Gastroesophageal sphincter (tissue), 4 donors: ENCODE data around the gene FCER2. TPM values are rescaled to one million over a fixed set of nuclear protein-coding genes. Genes with fewer than 3 reads are reported as not detected.

Experiments
- ATAC-seq: fragments of 150-250 bp; one replicate; pipeline ENCODE4 v1.9.1; 2016; ENCODE audit warnings: mild to moderate bottlenecking, moderate library complexity
- H3K27ac ChIP-seq, 4 donors: fragments of 200-600 bp; sonication (generic) in 3 of 4; 1 replicate in 3 of 4; 2 replicates in 1 of 4; pipeline ENCODE4 v1.5.1; 2016 to 2019
- H3K27me3 ChIP-seq: fragments of 200-600 bp; sonication (generic); one replicate; pipeline ENCODE4 v1.5.1; 2019
- H3K36me3 ChIP-seq, 2 donors: fragments of 200-600 bp; sonication (generic); one replicate each; pipeline ENCODE4 v1.5.1; 2019; ENCODE audit warnings: control low read depth in 1 of 2
- H3K4me1 ChIP-seq, 3 donors: fragments of 200-600 bp; sonication (generic); 1 replicate in 2 of 3; 2 replicates in 1 of 3; pipeline ENCODE4 v1.5.1; 2016 to 2019; ENCODE audit warnings: control low read depth in 2 of 3
- H3K4me3 ChIP-seq, 2 donors: fragments of 200-600 bp; sonication (generic); one replicate each; pipeline ENCODE4 v1.5.1; 2019; ENCODE audit warnings: mild to moderate bottlenecking in 1 of 2, moderate library complexity in 1 of 2
- H3K9me3 ChIP-seq, 3 donors: fragments of 200-600 bp; sonication (generic); one replicate each; pipeline ENCODE4 v1.5.1; 2017 to 2019; ENCODE audit warnings: control low read depth in 2 of 3
- CTCF ChIP-seq, 4 experiments: fragments of 200-600 bp in 2 of 4; fragments of 450-650 bp in 2 of 4; sonication (generic) in 1 of 4; IDR thresholded peaks; one replicate each; pipeline ENCODE4 v1.5.1; 2017 to 2019; ENCODE audit warnings: antibody characterized with exemption in 4 of 4, mild to moderate bottlenecking in 2 of 4, moderate library complexity in 2 of 4
- EP300 ChIP-seq: sonication (generic); formaldehyde crosslinking; IDR thresholded peaks from one replicate; pipeline ENCODE4 v1.6.1; 2017; ENCODE audit warnings: antibody characterized with exemption, mild to moderate bottlenecking
- POLR2A ChIP-seq, 2 donors: fragments of 450-650 bp; IDR thresholded peaks; one replicate each; pipeline ENCODE4 v1.6.1; 2017; ENCODE audit warnings: antibody characterized with exemption in 2 of 2, mild to moderate bottlenecking in 2 of 2, moderate library complexity in 1 of 2
- POLR2AphosphoS5 ChIP-seq: sonication (generic); formaldehyde crosslinking; IDR thresholded peaks from one replicate; pipeline ENCODE4 v1.6.1; 2017; ENCODE audit warnings: antibody characterized with exemption
- WGBS, 2 donors: methylation state at CpG; one replicate each; pipeline ENCODE4 v1.1.5; 2018; ENCODE audit warnings: low coverage in 1 of 2; 5-methylcytosine and 5-hydroxymethylcytosine counted together
- total RNA-seq, 4 donors: library from RNA; depleted of rRNA; stranded (reverse); fragments of >200 nt; gene quantifications; one replicate each; pipeline ENCODE4 v1.1.0, GENCODE V29; 2016

Gene FCER2
- total RNA-seq, 4 donors from 2014 or later, result 1.2 TPM; not detected in 3

- Histone ChIP-seq H3K4me1 (peaks cover 0 to 11% (median 0%) of the 10 kb centered on the region in 3 donors), H3K9me3 (no peaks in the 10 kb centered on the region), H3K27me3 (peaks cover 84% of the 10 kb centered on the region), H3K36me3 (no peaks in the 10 kb centered on the region), H3K4me3 (peak overlapping the region in 1 of 2 donors; percentile 8), H3K27ac (no peak overlapping the region)
- TF ChIP-seq CTCF (IDR thresholded peaks at IDR 0.05) (no peak), EP300 (no peak), POLR2AphosphoS5 (no peak), POLR2A (IDR thresholded peaks at IDR 0.05) (no peak)
- WGBS, 2 donors, result no CpG with 5 or more reads among the region's 78 CpGs
- no peak for ATAC-seq
Measured at GRCh38 chr19:7730286-7731217, 28.6 kb upstream of the FCER2 start.

GRCh38 chr19:7729831-7730285 is 27.9 kb upstream of the FCER2 start:
- H3K9me3 ChIP-seq, result no peaks in the 10 kb centered on the region
- H3K4me1 ChIP-seq, result peaks cover 0 to 11% (median 0%) of the 10 kb centered on the region in 3 donors
- H3K27me3 ChIP-seq, result peaks cover 89% of the 10 kb centered on the region
- no CpG with 5 or more reads among the region's 34 CpGs for WGBS, 2 donors
- TF ChIP-seq POLR2AphosphoS5, result no peak
- no peak for TF ChIP-seq POLR2A (IDR thresholded peaks at IDR 0.05)
- TF ChIP-seq CTCF (IDR thresholded peaks at IDR 0.05), result no peak
- no peak for TF ChIP-seq EP300
- no peaks in the 10 kb centered on the region for H3K36me3 ChIP-seq
- H3K4me3 ChIP-seq, result peak overlapping the region in 1 of 2 donors; percentile 8
- ATAC-seq, result no peak
- no peak overlapping the region for H3K27ac ChIP-seq

- Histone ChIP-seq H3K36me3 (no peaks in the 10 kb centered on the region), H3K27ac (no peak overlapping the region), H3K4me1 (peaks cover 0 to 11% (median 0%) of the 10 kb centered on the region in 3 donors), H3K4me3 (no peak overlapping the region), H3K9me3 (no peaks in the 10 kb centered on the region), H3K27me3 (peaks cover 89% of the 10 kb centered on the region)
- no peak for ATAC-seq
- WGBS, 2 donors, result 3 to 6% methylated on average over 3 to 7 of the region's 16 CpGs
- no peak for TF ChIP-seq POLR2A (IDR thresholded peaks at IDR 0.05)
- TF ChIP-seq POLR2AphosphoS5, result no peak
- no peak for TF ChIP-seq EP300
- TF ChIP-seq CTCF (IDR thresholded peaks at IDR 0.05), result no peak
Measured at GRCh38 chr19:7729211-7729610, 27.3 kb upstream of the FCER2 start.

GRCh38 chr19:7725791-7726190 is 23.9 kb upstream of the FCER2 start:
- WGBS, 2 donors, result 69% methylated on average over 1 of the region's 2 CpGs; no CpG with 5 or more reads in 1 of the 2 donors
- Histone ChIP-seq H3K4me1 (peaks cover 0 to 11% (median 0%) of the 10 kb centered on the region in 3 donors), H3K36me3 (no peaks in the 10 kb centered on the region), H3K27me3 (peaks cover 87% of the 10 kb centered on the region), H3K9me3 (no peaks in the 10 kb centered on the region), H3K27ac (no peak overlapping the region), H3K4me3 (no peak overlapping the region)
- ATAC-seq, result no peak
- TF ChIP-seq EP300, result no peak
- TF ChIP-seq POLR2AphosphoS5, result no peak
- no peak for TF ChIP-seq POLR2A (IDR thresholded peaks at IDR 0.05)
- TF ChIP-seq CTCF (IDR thresholded peaks at IDR 0.05), result no peak
